ENCODE data around the gene ODF4. TPM values are rescaled to one million over a fixed set of nuclear protein-coding genes. Genes with fewer than 3 reads are reported as not detected.

ODF4 gene
- total and polyA plus RNA-seq, 10 of the 15 experiments (the other 5 are each of a cell fraction or from before 2014, with no cell fraction given): not detected

GRCh38 chr17:8312251-8312650 lies 27.4 kb upstream of the ODF4 start:
- Histone ChIP-seq H3K4me2 (ENCODE audit: control insufficient read depth, insufficient read depth) (no peak overlapping the region), H3K4me3 (no peak overlapping the region), H3K27ac (ENCODE audit: control insufficient read depth, insufficient read depth) (no peak overlapping the region), H2AFZ (ENCODE audit: control insufficient read depth, low read depth, low read length) (no peak overlapping the region), H3K27me3 (replicated peaks in 1 of 2; ENCODE audit: control insufficient read depth in 2 of 2, insufficient read depth in 2 of 2, low read length in 1 of 2) (peaks cover 0 to 4% of the 10 kb centered on the region in 2 experiments; a peak in 3 of 4 replicates), H3K4me1 (ENCODE audit: control insufficient read depth, insufficient read depth, low read length) (no peaks in the 10 kb centered on the region), H3K9ac (ENCODE audit: control insufficient read depth, insufficient read depth, low read length) (no peak overlapping the region), H3K9me3 (replicated peaks; ENCODE audit: control insufficient read depth, insufficient read depth, low read length) (no peaks in the 10 kb centered on the region), H3K36me3 (ENCODE audit: control insufficient read depth in 2 of 2, insufficient read depth in 2 of 2, low read length in 1 of 2) (no peaks in the 10 kb centered on the region), H3K79me2 (ENCODE audit: control insufficient read depth, insufficient read depth, low read length) (no peaks in the 10 kb centered on the region), H4K20me1 (ENCODE audit: control insufficient read depth, insufficient read depth) (no peaks in the 10 kb centered on the region)
- intact Hi-C loops (cut with micrococcal nuclease; ENCODE audit: unreplicated experiment) (no loop called here), in situ Hi-C loops (cut with MboI) (no loop called here)
- ATAC-seq (no peak), DNase-seq (ENCODE audit: low read depth, low spot score) (no peak), FAIRE-seq (no peak)
- ChIA-PET CTCF (no interaction called here), RAD21 (ENCODE audit: unreplicated experiment) (no interaction called here), SMC1A (ENCODE audit: uncharacterized antibody, unreplicated experiment) (no interaction called here), POLR2A (no interaction called here)
- WGBS (ENCODE audit: insufficient coverage, insufficient replicate concordance, low lambda C conversion rate, missing lambda C conversion rate): 29% methylated on average over 13 of the region's 13 CpGs
- TF ChIP-seq ZZZ3 (IDR thresholded peaks at IDR 0.05; ENCODE audit: control insufficient read depth, insufficient read length, low read depth) (no peak), ZNF217 (IDR thresholded peaks at IDR 0.05) (no peak), PRDM15 (CRISPR knock-in tag; IDR thresholded peaks at IDR 0.05) (no peak), JUND (IDR thresholded peaks at IDR 0.05; ENCODE audit: low read depth, low read length) (no peak), SMAD5 (IDR thresholded peaks at IDR 0.05; ENCODE audit: low read depth) (no peak), MYC (IDR thresholded peaks at IDR 0.05; ENCODE audit: insufficient read depth, insufficient read length, insufficient replicate concordance, low read length, severe bottlenecking) (no peak), CHD1 (IDR thresholded peaks at IDR 0.05; ENCODE audit: low read depth, low read length) (no peak), SMARCA5 (IDR thresholded peaks at IDR 0.05) (no peak), ZNF622 (IDR thresholded peaks at IDR 0.05) (no peak), ZBED1 (IDR thresholded peaks at IDR 0.05; ENCODE audit: borderline replicate concordance) (no peak), TBL1XR1 (IDR thresholded peaks at IDR 0.05; ENCODE audit: low read depth, low read length) (no peak), TCF3 (IDR thresholded peaks at IDR 0.05; ENCODE audit: borderline replicate concordance, insufficient read depth, low read depth, low read length) (no peak)
- TF ChIP-seq, protein P1, sequence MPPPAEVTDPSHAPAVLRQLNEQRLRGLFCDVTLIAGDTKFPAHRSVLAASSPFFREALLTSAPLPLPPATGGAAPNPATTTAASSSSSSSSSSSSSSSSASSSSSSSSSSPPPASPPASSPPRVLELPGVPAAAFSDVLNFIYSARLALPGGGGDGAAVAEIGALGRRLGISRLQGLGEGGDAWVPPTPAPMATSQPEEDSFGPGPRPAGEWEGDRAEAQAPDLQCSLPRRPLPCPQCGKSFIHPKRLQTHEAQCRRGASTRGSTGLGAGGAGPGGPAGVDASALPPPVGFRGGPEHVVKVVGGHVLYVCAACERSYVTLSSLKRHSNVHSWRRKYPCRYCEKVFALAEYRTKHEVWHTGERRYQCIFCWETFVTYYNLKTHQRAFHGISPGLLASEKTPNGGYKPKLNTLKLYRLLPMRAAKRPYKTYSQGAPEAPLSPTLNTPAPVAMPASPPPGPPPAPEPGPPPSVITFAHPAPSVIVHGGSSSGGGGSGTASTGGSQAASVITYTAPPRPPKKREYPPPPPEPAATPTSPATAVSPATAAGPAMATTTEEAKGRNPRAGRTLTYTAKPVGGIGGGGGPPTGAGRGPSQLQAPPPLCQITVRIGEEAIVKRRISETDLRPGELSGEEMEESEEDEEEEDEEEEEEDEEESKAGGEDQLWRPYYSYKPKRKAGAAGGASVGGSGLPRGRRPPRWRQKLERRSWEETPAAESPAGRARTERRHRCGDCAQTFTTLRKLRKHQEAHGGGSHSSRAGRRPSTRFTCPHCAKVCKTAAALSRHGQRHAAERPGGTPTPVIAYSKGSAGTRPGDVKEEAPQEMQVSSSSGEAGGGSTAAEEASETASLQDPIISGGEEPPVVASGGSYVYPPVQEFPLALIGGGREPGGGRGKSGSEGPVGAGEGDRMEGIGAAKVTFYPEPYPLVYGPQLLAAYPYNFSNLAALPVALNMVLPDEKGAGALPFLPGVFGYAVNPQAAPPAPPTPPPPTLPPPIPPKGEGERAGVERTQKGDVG (CRISPR knock-in tag; IDR thresholded peaks at IDR 0.05): no peak
- BruUV-seq (replicated peaks): no TSS peak
